HUES48 (cell line): ENCODE measurements around the gene TULP1.

Source experiments
- H3K27ac ChIP-seq: one replicate; pipeline ENCODE4 v1.7.0; 2013; ENCODE audit warnings: low read depth, low read length, inconsistent platforms
- H3K27me3 ChIP-seq: 2 replicates; pipeline ENCODE4 v1.6.1; 2013; ENCODE audit warnings: mild to moderate bottlenecking, low read length; ENCODE audit not compliant: control insufficient read depth, insufficient read depth
- H3K36me3 ChIP-seq: 2 replicates; pipeline ENCODE4 v1.6.1; 2013; ENCODE audit warnings: low read length; ENCODE audit not compliant: control insufficient read depth, insufficient read depth
- H3K4me1 ChIP-seq: 2 replicates; pipeline ENCODE4 v1.6.1; 2013; ENCODE audit warnings: mild to moderate bottlenecking, low read length; ENCODE audit not compliant: control insufficient read depth, insufficient read depth
- H3K4me3 ChIP-seq: 2 replicates; pipeline ENCODE4 v1.5.1; 2013; ENCODE audit warnings: mild to moderate bottlenecking, low read depth, low read length
- H3K9ac ChIP-seq: 2 replicates; pipeline ENCODE4 v1.6.1; 2013; ENCODE audit warnings: mild to moderate bottlenecking, low read depth, low read length, moderate library complexity
- H3K9me3 ChIP-seq: 2 replicates; pipeline ENCODE4 v1.6.1; 2013; ENCODE audit warnings: low read length; ENCODE audit not compliant: control insufficient read depth, insufficient read depth

TULP1 gene

GRCh38 chr6:35489066-35489465 lies 23.6 kb downstream of the TULP1 start:
- no peaks in the 10 kb centered on the region for H3K36me3 ChIP-seq
- H3K4me3 ChIP-seq: no peak overlapping the region
- H3K9me3 ChIP-seq: no peaks in the 10 kb centered on the region
- no peak overlapping the region for H3K9ac ChIP-seq
- H3K27me3 ChIP-seq: no peaks in the 10 kb centered on the region
- peaks cover 82% of the 10 kb centered on the region for H3K4me1 ChIP-seq
- H3K27ac ChIP-seq: peak overlapping the region; percentile 73

- Histone ChIP-seq H3K27me3 (no peaks in the 10 kb centered on the region), H3K36me3 (no peaks in the 10 kb centered on the region), H3K9ac (no peak overlapping the region), H3K4me3 (no peak overlapping the region), H3K9me3 (no peaks in the 10 kb centered on the region), H3K27ac (peak overlapping the region; percentile 46), H3K4me1 (peaks cover 77% of the 10 kb centered on the region)
These were observed 24.2 kb downstream of the TULP1 start for GRCh38 chr6:35488517-35488862.

GRCh38 chr6:35487658-35488516 lies 24.8 kb downstream of the TULP1 start:
- H3K27ac ChIP-seq: peak overlapping the region; percentile 46

GRCh38 chr6:35486005-35486925 lies 26.4 kb downstream of the TULP1 start:
- peak overlapping the region; percentile 55 for H3K4me3 ChIP-seq
- no peaks in the 10 kb centered on the region for H3K27me3 ChIP-seq
- H3K36me3 ChIP-seq: peaks cover 9% of the 10 kb centered on the region
- H3K27ac ChIP-seq: peak overlapping the region; percentile 96
- peak overlapping the region; percentile 84 for H3K9ac ChIP-seq
- peaks cover 54% of the 10 kb centered on the region for H3K4me1 ChIP-seq
- no peaks in the 10 kb centered on the region for H3K9me3 ChIP-seq

More at GRCh38 chr6:35487658-35488516, 24.8 kb downstream of the TULP1 start:
- Histone ChIP-seq H3K36me3 (peaks cover 3% of the 10 kb centered on the region), H3K4me1 (peaks cover 71% of the 10 kb centered on the region), H3K9ac (no peak overlapping the region), H3K27me3 (no peaks in the 10 kb centered on the region), H3K9me3 (no peaks in the 10 kb centered on the region), H3K4me3 (no peak overlapping the region)

GRCh38 chr6:35485402-35485877 lies 27.3 kb downstream of the TULP1 start:
- Histone ChIP-seq H3K9me3 (no peaks in the 10 kb centered on the region), H3K27ac (peak overlapping the region; percentile 96), H3K27me3 (no peaks in the 10 kb centered on the region), H3K9ac (peak overlapping the region; percentile 84), H3K36me3 (peaks cover 9% of the 10 kb centered on the region), H3K4me3 (peak overlapping the region; percentile 55), H3K4me1 (peaks cover 46% of the 10 kb centered on the region)

- H3K36me3 ChIP-seq: peaks cover 11% of the 10 kb centered on the region
- peak overlapping the region; percentile 76 for H3K9ac ChIP-seq
- H3K27me3 ChIP-seq: no peaks in the 10 kb centered on the region
- H3K27ac ChIP-seq: peak overlapping the region; percentile 96
- H3K4me1 ChIP-seq: peaks cover 44% of the 10 kb centered on the region
- no peaks in the 10 kb centered on the region for H3K9me3 ChIP-seq
- H3K4me3 ChIP-seq: no peak overlapping the region; the same call in 1 of the 2 replicates
These were observed 27.7 kb downstream of the TULP1 start for GRCh38 chr6:35484921-35485392.

GRCh38 chr6:35483893-35484645 lies 28.6 kb downstream of the TULP1 start:
- Histone ChIP-seq H3K27ac (peak overlapping the region; percentile 96), H3K9ac (no peak overlapping the region), H3K36me3 (peaks cover 20% of the 10 kb centered on the region), H3K4me3 (no peak overlapping the region), H3K27me3 (no peaks in the 10 kb centered on the region), H3K9me3 (no peaks in the 10 kb centered on the region), H3K4me1 (peaks cover 38% of the 10 kb centered on the region)

GRCh38 chr6:35483490-35483889 lies 29.2 kb downstream of the TULP1 start:
- peaks cover 37% of the 10 kb centered on the region for H3K4me1 ChIP-seq
- no peaks in the 10 kb centered on the region for H3K9me3 ChIP-seq
- H3K36me3 ChIP-seq: peaks cover 20% of the 10 kb centered on the region

GRCh38 chr6:35483062-35483461 lies 29.6 kb downstream of the TULP1 start:
- Histone ChIP-seq H3K4me3 (no peak overlapping the region), H3K27me3 (no peaks in the 10 kb centered on the region), H3K27ac (no peak overlapping the region), H3K9ac (no peak overlapping the region), H3K9me3 (no peaks in the 10 kb centered on the region), H3K36me3 (peaks cover 25% of the 10 kb centered on the region), H3K4me1 (peaks cover 33% of the 10 kb centered on the region)

More at GRCh38 chr6:35483490-35483889, 29.2 kb downstream of the TULP1 start:
- H3K27ac ChIP-seq: no peak overlapping the region
- H3K9ac ChIP-seq: no peak overlapping the region
- no peak overlapping the region for H3K4me3 ChIP-seq
- H3K27me3 ChIP-seq: no peaks in the 10 kb centered on the region

- Histone ChIP-seq H3K9me3 (no peaks in the 10 kb centered on the region), H3K27me3 (no peaks in the 10 kb centered on the region), H3K27ac (no peak overlapping the region), H3K36me3 (peaks cover 26% of the 10 kb centered on the region), H3K4me1 (peaks cover 21% of the 10 kb centered on the region), H3K4me3 (no peak overlapping the region), H3K9ac (no peak overlapping the region)
These were observed 31.5 kb downstream of the TULP1 start for GRCh38 chr6:35481226-35481625.
